Prostate gland (tissue), 2 donors: ENCODE measurements around the gene TTLL10. TPM values are rescaled to one million over a fixed set of nuclear protein-coding genes. Genes with fewer than 3 reads are reported as not detected.

ENCODE experiments used
- DNase-seq: peaks from one replicate; pipeline ENCODE4 v3.0.0-alpha.2; 2019; ENCODE audit warnings: low spot score
- H3K27ac ChIP-seq, 2 donors: fragments of 200-600 bp; sonication (generic); 2 replicates each; pipeline ENCODE4 v1.5.1; 2017 to 2019
- H3K27me3 ChIP-seq: fragments of 200-600 bp; sonication (generic); replicated peaks from 2 replicates; pipeline ENCODE4 v1.5.1; 2019; ENCODE audit not compliant: insufficient read depth
- H3K36me3 ChIP-seq, 2 donors: fragments of 200-600 bp; sonication (generic); 1 replicate in 1 of 2; 2 replicates in 1 of 2; pipeline versions ENCODE4 v1.5.1 to v1.8.1; 2017 to 2019
- H3K4me1 ChIP-seq: fragments of 200-600 bp; sonication (generic); replicated peaks from 2 replicates; pipeline ENCODE4 v1.5.1; 2019
- H3K4me3 ChIP-seq, 2 donors: fragments of 200-600 bp; sonication (generic); 2 replicates each; pipeline ENCODE4 v1.5.1; 2017 to 2019
- H3K9me3 ChIP-seq: fragments of 200-600 bp; sonication (generic); 2 replicates; pipeline ENCODE4 v1.5.1; 2017
- CTCF ChIP-seq, 4 experiments: fragments of 200-600 bp in 2 of 4; fragments of 450-650 bp in 2 of 4; sonication (generic) in 2 of 4; IDR thresholded peaks; 1 replicate in 3 of 4; 2 replicates in 1 of 4; pipeline ENCODE4 v1.5.1; 2016 to 2019; ENCODE audit warnings: antibody characterized with exemption in 4 of 4, mild to moderate bottlenecking in 2 of 4, moderate library complexity in 2 of 4
- POLR2A ChIP-seq: fragments of 450-650 bp; IDR thresholded peaks from one replicate; pipeline ENCODE4 v1.6.1; 2016; ENCODE audit warnings: antibody characterized with exemption, mild to moderate bottlenecking
- POLR2AphosphoS5 ChIP-seq: sonication (generic); formaldehyde crosslinking; IDR thresholded peaks from one replicate; pipeline ENCODE4 v1.6.1; 2017; ENCODE audit warnings: antibody characterized with exemption
- whole genome bisulfite sequencing: methylation state at CpG from one replicate; pipeline ENCODE4 v1.1.5; 2018; 5-methylcytosine and 5-hydroxymethylcytosine counted together
- intact Hi-C: fragments of 100-400 bp; cut with DNase I; formaldehyde crosslinking; loops from one replicate; pipeline ENCODE4 v1.14.2; 2022
- total RNA-seq, 2 donors: library from RNA; depleted of rRNA; stranded (reverse); fragments of >200 nt; gene quantifications; one replicate each; pipeline ENCODE4 v1.1.0, GENCODE V29; 2016

The TTLL10 gene
- total RNA-seq, 2 donors from 2014 or later = 0.77 to 7.3 TPM

GRCh38 chr1:1206966-1207531 lies 33.4 kb downstream of the TTLL10 start:
- 52% methylated on average over 18 of the region's 19 CpGs for WGBS
- intact Hi-C loops = no loop called here

GRCh38 chr1:1207571-1207892 lies 33.9 kb downstream of the TTLL10 start:
- no peaks in the 10 kb centered on the region for H3K27me3 ChIP-seq
- no peak for DNase-seq
- WGBS = 61% methylated on average over 11 of the region's 11 CpGs
- H3K4me3 ChIP-seq = no peak overlapping the region
- no peaks in the 10 kb centered on the region for H3K9me3 ChIP-seq
- H3K36me3 ChIP-seq = no peaks in the 10 kb centered on the region
- intact Hi-C loops = no loop called here
- TF ChIP-seq POLR2A (no peak), POLR2AphosphoS5 (no peak), CTCF (IDR thresholded peaks at IDR 0.05) (no peak)
- H3K4me1 ChIP-seq = peaks cover 4% of the 10 kb centered on the region
- no peak overlapping the region for H3K27ac ChIP-seq

More at GRCh38 chr1:1206966-1207531, 33.4 kb downstream of the TTLL10 start:
- TF ChIP-seq POLR2AphosphoS5 (no peak), POLR2A (no peak), CTCF (IDR thresholded peaks at IDR 0.05) (no peak)
- Histone ChIP-seq H3K27ac (no peak overlapping the region), H3K9me3 (no peaks in the 10 kb centered on the region), H3K27me3 (no peaks in the 10 kb centered on the region), H3K4me1 (peaks cover 4% of the 10 kb centered on the region), H3K4me3 (no peak overlapping the region), H3K36me3 (no peaks in the 10 kb centered on the region)
- no peak for DNase-seq

- H3K27ac ChIP-seq = no peak overlapping the region
- intact Hi-C loops = no loop called here
- no peak overlapping the region for H3K4me3 ChIP-seq
- no peak for TF ChIP-seq POLR2AphosphoS5
- no peak for TF ChIP-seq CTCF (IDR thresholded peaks at IDR 0.05)
- H3K4me1 ChIP-seq = peaks cover 4% of the 10 kb centered on the region
- H3K36me3 ChIP-seq = no peaks in the 10 kb centered on the region
- no peak for DNase-seq
- H3K9me3 ChIP-seq = no peaks in the 10 kb centered on the region
- 52% methylated on average over 34 of the region's 38 CpGs for WGBS
- no peaks in the 10 kb centered on the region for H3K27me3 ChIP-seq
Observed at GRCh38 chr1:1208713-1209433, 35.2 kb downstream of the TTLL10 start.

GRCh38 chr1:1210726-1211540 lies 37.3 kb downstream of the TTLL10 start:
- no peak overlapping the region for H3K27ac ChIP-seq
- H3K27me3 ChIP-seq = no peaks in the 10 kb centered on the region
- H3K36me3 ChIP-seq = no peaks in the 10 kb centered on the region
- DNase-seq = no peak
- WGBS = 93% methylated on average over 31 of the region's 31 CpGs
- H3K9me3 ChIP-seq = no peaks in the 10 kb centered on the region
- intact Hi-C loops = no loop called here
- no peak for TF ChIP-seq POLR2A
- TF ChIP-seq CTCF (IDR thresholded peaks at IDR 0.05) = no peak
- no peak for TF ChIP-seq POLR2AphosphoS5
- peaks cover 4% of the 10 kb centered on the region for H3K4me1 ChIP-seq
- no peak overlapping the region for H3K4me3 ChIP-seq
